SU-DHL-6 (cell line): ENCODE results near the gene KRTAP5-4.
"Not testable (repeated sequence)": the region's sequence is repeated elsewhere in the genome, so short reads cannot be mapped to it uniquely, and the experiment has no call there.

Experiments used
- H2AFZ ChIP-seq: fragments of 200-600 bp; sonication (generic); 2 replicates; pipeline ENCODE4 v1.6.1; 2014; ENCODE audit warnings: low read depth, mild to moderate bottlenecking, moderate library complexity, mixed read lengths, antibody characterized with exemption, low read length; ENCODE audit not compliant: severe bottlenecking
- H3F3A ChIP-seq: fragments of 200-600 bp; shearing (Covaris generic); 2 replicates; pipeline ENCODE4 v1.6.0; 2016; ENCODE audit warnings: antibody characterized with exemption, mild to moderate bottlenecking; ENCODE audit not compliant: insufficient read depth
- H3K27ac ChIP-seq: fragments of 200-600 bp; sonication (generic); 2 replicates; pipeline ENCODE4 v1.5.1; 2016; ENCODE audit warnings: low read depth, mild to moderate bottlenecking, low read length, moderate library complexity, mixed read lengths
- H3K27me3 ChIP-seq: fragments of 200-600 bp; sonication (generic), shearing (Covaris generic); 2 replicates; pipeline ENCODE4 v1.6.0; 2014; ENCODE audit warnings: mild to moderate bottlenecking, low read length
- H3K36me3 ChIP-seq: fragments of 200-600 bp; sonication (generic); 2 replicates; pipeline ENCODE4 v1.6.1; 2014; ENCODE audit warnings: mild to moderate bottlenecking, low read length, mixed read lengths
- H3K4me2 ChIP-seq: fragments of 300-600, 200-600 bp; shearing (Covaris generic), sonication (generic); 2 replicates; pipeline ENCODE4 v1.6.0; 2014; ENCODE audit warnings: low read length, low read depth, mild to moderate bottlenecking; ENCODE audit not compliant: poor library complexity, severe bottlenecking
- H3K4me3 ChIP-seq: fragments of 200-600 bp; sonication (generic); 2 replicates; pipeline ENCODE4 v1.5.1; 2014; ENCODE audit warnings: antibody characterized with exemption, low read length, mild to moderate bottlenecking, mixed read lengths; ENCODE audit not compliant: insufficient read depth, poor library complexity, severe bottlenecking
- H3K79me2 ChIP-seq: fragments of 200-600 bp; sonication (generic); 2 replicates; pipeline ENCODE4 v1.6.1; 2014; ENCODE audit warnings: mild to moderate bottlenecking, low read length, moderate library complexity; ENCODE audit not compliant: insufficient read depth
- H3K9ac ChIP-seq: fragments of 200-600 bp; sonication (generic); 2 replicates; pipeline ENCODE4 v1.7.0; 2014; ENCODE audit warnings: mild to moderate bottlenecking, low read length
- H3K9me2 ChIP-seq: fragments of 200-600 bp; sonication (generic); replicated peaks from 2 replicates; pipeline ENCODE4 v1.6.1; 2014; ENCODE audit warnings: low read length; ENCODE audit not compliant: insufficient read depth
- H3K9me3 ChIP-seq: fragments of 200-600 bp; sonication (generic); 2 replicates; pipeline ENCODE4 v1.6.1; 2014; ENCODE audit warnings: low read length, mixed read lengths; ENCODE audit not compliant: insufficient read depth
- H4K20me1 ChIP-seq: fragments of 200-600 bp; sonication (generic); 2 replicates; pipeline ENCODE4 v1.6.1; 2014; ENCODE audit warnings: low read depth, mild to moderate bottlenecking, antibody characterized with exemption, low read length, moderate library complexity, mixed read lengths
- EZH2phosphoT487 ChIP-seq: fragments of 200-600 bp; sonication (generic), shearing (Covaris generic); conservative IDR thresholded peaks from 2 replicates; pipeline ENCODE4 v1.6.1; 2018; ENCODE audit warnings: mild to moderate bottlenecking, antibody characterized with exemption, low read length, moderate library complexity, mixed read lengths
- TF ChIP-seq, protein P1 (sequence below): fragments of 200-600 bp; sonication (generic); IDR thresholded peaks from one replicate; pipeline ENCODE4 v1.5.1; 2017; ENCODE audit warnings: antibody characterized with exemption, mild to moderate bottlenecking, low read length, moderate library complexity; ENCODE audit not compliant: insufficient read depth, poor library complexity, severe bottlenecking

KRTAP5-4 gene

DNA sequence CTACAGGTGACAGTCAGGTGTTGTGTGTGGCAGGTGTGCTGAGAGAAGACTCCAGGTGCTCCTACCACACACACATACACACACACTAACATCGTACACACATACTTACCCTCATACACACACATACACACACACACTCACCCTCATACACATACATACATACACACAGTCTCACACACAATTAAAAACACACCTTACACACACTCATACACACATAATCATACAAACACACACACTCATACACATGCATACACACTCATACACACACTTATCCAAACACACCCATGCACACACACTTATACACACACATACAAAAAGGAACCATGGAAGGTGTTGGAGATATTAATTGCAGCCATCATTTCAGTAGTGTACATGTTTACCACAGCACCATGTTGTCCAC lies 18.3 kb downstream of the KRTAP5-4 start:
- Histone ChIP-seq H3K9me3 (no peaks in the 10 kb centered on the region), H3K27me3 (no peaks in the 10 kb centered on the region), H3K27ac (no peak overlapping the region), H3K79me2 (no peaks in the 10 kb centered on the region), H3K4me2 (no peak overlapping the region), H3K9ac (no peak overlapping the region), H3K36me3 (no peaks in the 10 kb centered on the region), H3K4me3 (no peak overlapping the region), H3K9me2 (no peaks in the 10 kb centered on the region), H2AFZ (no peak overlapping the region), H4K20me1 (no peaks in the 10 kb centered on the region), H3F3A (no peaks in the 10 kb centered on the region)
- TF ChIP-seq EZH2phosphoT487: no peak
- TF ChIP-seq, protein P1, sequence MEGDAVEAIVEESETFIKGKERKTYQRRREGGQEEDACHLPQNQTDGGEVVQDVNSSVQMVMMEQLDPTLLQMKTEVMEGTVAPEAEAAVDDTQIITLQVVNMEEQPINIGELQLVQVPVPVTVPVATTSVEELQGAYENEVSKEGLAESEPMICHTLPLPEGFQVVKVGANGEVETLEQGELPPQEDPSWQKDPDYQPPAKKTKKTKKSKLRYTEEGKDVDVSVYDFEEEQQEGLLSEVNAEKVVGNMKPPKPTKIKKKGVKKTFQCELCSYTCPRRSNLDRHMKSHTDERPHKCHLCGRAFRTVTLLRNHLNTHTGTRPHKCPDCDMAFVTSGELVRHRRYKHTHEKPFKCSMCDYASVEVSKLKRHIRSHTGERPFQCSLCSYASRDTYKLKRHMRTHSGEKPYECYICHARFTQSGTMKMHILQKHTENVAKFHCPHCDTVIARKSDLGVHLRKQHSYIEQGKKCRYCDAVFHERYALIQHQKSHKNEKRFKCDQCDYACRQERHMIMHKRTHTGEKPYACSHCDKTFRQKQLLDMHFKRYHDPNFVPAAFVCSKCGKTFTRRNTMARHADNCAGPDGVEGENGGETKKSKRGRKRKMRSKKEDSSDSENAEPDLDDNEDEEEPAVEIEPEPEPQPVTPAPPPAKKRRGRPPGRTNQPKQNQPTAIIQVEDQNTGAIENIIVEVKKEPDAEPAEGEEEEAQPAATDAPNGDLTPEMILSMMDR: no peak

DNA sequence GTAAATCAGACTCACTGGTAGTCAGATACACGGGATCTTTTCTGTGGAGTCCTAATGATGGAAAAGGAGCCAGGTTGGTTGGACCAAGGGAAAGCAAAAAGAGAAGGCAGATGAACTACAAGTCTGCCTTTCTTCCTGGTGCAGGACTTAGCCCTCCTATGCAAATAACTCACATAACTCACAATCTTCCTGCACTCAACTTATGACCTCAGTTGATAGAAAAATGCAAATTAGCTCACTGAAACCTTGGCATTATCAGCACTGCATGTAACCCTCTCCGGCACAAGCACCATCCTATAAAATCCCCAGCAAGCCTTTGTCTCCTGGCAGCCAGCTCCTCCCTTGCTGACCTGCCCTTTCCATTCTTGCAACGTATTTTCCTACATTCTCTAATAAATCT lies 20.3 kb downstream of the KRTAP5-4 start:
- not testable (repeated sequence) for H3K79me2 ChIP-seq, H3K9ac ChIP-seq, H3K4me3 ChIP-seq, H3F3A ChIP-seq, H3K36me3 ChIP-seq, H3K9me2 ChIP-seq, H3K27me3 ChIP-seq, H4K20me1 ChIP-seq, H2AFZ ChIP-seq, H3K27ac ChIP-seq, H3K4me2 ChIP-seq, H3K9me3 ChIP-seq

DNA sequence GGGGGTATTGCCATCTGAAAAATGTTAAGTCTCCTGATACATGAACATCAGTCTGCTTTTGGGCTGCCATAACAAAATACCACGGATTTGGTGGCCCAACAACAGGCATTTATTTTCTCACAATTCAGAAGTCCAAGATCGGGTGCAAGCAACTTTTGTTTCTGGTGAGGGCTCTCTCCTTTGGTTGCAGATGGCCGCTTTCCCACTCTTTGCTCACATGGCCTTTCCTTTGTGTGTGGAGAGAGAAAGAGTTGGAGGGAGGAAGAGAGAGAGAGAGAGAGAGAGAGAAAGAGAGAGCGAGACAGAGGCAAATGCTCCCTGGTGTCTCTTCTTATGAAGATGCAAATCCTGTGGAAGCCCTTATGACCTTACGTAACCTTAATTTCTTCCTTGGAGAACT lies 21.3 kb downstream of the KRTAP5-4 start:
- H2AFZ ChIP-seq: no peak overlapping the region
- H3K9me2 ChIP-seq: no peaks in the 10 kb centered on the region
- H3K9ac ChIP-seq: no peak overlapping the region
- no peaks in the 10 kb centered on the region for H4K20me1 ChIP-seq
- no peak overlapping the region for H3K27ac ChIP-seq
- H3K9me3 ChIP-seq: no peaks in the 10 kb centered on the region
- H3K36me3 ChIP-seq: no peaks in the 10 kb centered on the region
- H3F3A ChIP-seq: no peaks in the 10 kb centered on the region
- no peak overlapping the region for H3K4me2 ChIP-seq
- no peak for TF ChIP-seq EZH2phosphoT487
- TF ChIP-seq, protein P1: no peak
- no peaks in the 10 kb centered on the region for H3K27me3 ChIP-seq
- no peaks in the 10 kb centered on the region for H3K79me2 ChIP-seq
- no peak overlapping the region for H3K4me3 ChIP-seq

DNA sequence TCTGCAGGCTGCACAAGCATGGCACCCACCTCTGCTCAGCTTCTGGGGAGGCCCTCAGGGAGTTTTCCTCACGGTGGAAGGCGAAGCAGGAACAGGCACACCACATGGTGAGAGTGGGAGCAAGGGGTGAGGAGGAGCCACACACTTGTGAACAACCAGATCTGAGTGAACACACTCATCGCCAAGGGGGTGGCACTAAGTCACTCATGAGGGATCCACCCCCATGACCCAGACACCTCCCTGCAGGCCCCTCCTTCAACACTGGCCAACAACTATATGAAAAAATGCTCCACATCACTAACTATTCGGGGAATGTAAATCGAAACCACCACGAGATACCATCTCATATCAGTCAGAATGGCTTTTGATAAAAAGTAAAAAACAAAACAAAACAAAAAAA lies 23.1 kb downstream of the KRTAP5-4 start:
- H3K9me2 ChIP-seq: no peaks in the 10 kb centered on the region
- no peaks in the 10 kb centered on the region for H3F3A ChIP-seq
- no peak overlapping the region for H3K9ac ChIP-seq
- H3K4me3 ChIP-seq: no peak overlapping the region
- H3K27me3 ChIP-seq: no peaks in the 10 kb centered on the region
- no peaks in the 10 kb centered on the region for H4K20me1 ChIP-seq
- H3K9me3 ChIP-seq: no peaks in the 10 kb centered on the region
- TF ChIP-seq EZH2phosphoT487: no peak
- TF ChIP-seq, protein P1: no peak
- H3K4me2 ChIP-seq: no peak overlapping the region
- H3K27ac ChIP-seq: no peak overlapping the region
- H3K79me2 ChIP-seq: no peaks in the 10 kb centered on the region
- H2AFZ ChIP-seq: no peak overlapping the region
- H3K36me3 ChIP-seq: no peaks in the 10 kb centered on the region

DNA sequence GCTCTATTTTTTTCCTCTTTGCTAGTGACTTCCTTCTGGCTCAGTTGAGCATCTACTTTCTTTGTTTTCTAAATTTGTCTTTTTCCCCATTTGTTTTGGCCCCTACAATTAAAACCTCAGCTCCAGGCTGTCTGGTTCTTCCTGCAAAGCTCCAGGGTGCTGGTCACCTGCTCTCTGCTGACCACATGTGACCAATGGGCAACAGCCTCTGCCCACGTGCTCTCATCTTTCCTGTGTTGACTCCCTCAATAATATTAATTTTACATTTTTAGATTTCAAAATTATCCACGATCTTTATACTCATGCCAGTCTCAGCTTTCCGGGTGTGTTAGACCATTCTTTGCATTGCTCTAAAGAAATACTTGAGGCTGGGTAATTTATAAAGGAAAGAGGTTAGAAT lies 23.5 kb downstream of the KRTAP5-4 start:
- H3K9me2 ChIP-seq, H4K20me1 ChIP-seq, H3K79me2 ChIP-seq, H3F3A ChIP-seq, H3K27me3 ChIP-seq, H3K36me3 ChIP-seq, H3K4me3 ChIP-seq, H2AFZ ChIP-seq, H3K9me3 ChIP-seq, H3K27ac ChIP-seq, H3K4me2 ChIP-seq, H3K9ac ChIP-seq: not testable (repeated sequence)
